Loucy (cell line): Measurements from ENCODE around the gene MED31.

Source experiments
- H2AFZ ChIP-seq: fragments of 200-600 bp; sonication (generic); 2 replicates; pipeline ENCODE4 v1.6.0; 2016; ENCODE audit warnings: antibody characterized with exemption, mild to moderate bottlenecking, low read length, moderate library complexity
- H3F3A ChIP-seq: fragments of 200-600 bp; 2 replicates; pipeline ENCODE4 v1.6.0; 2016; ENCODE audit warnings: antibody characterized with exemption, low read depth, mild to moderate bottlenecking
- H3K27me3 ChIP-seq: fragments of 200-600 bp; sonication (generic); 2 replicates; pipeline ENCODE4 v1.6.1; 2014; ENCODE audit warnings: low read length, mild to moderate bottlenecking; ENCODE audit not compliant: insufficient read depth, poor library complexity, severe bottlenecking
- H3K36me3 ChIP-seq: fragments of 200-600 bp; sonication (generic); 2 replicates; pipeline ENCODE4 v1.6.1; 2016; ENCODE audit warnings: low read length; ENCODE audit not compliant: insufficient read depth
- H3K4me1 ChIP-seq: fragments of 200-600 bp; sonication (generic); 2 replicates; pipeline ENCODE4 v1.5.1; 2014; ENCODE audit warnings: low read length, mild to moderate bottlenecking; ENCODE audit not compliant: insufficient read depth, poor library complexity, severe bottlenecking
- H3K4me2 ChIP-seq: fragments of 200-600 bp; sonication (generic); 2 replicates; pipeline ENCODE4 v1.6.0; 2014; ENCODE audit warnings: antibody characterized with exemption, low read length, low read depth, mild to moderate bottlenecking; ENCODE audit not compliant: poor library complexity, severe bottlenecking
- H3K4me3 ChIP-seq: fragments of 200-600 bp; sonication (generic); 2 replicates; pipeline ENCODE4 v1.5.1; 2014; ENCODE audit warnings: low read length, mild to moderate bottlenecking, mixed read lengths; ENCODE audit not compliant: poor library complexity, severe bottlenecking
- H3K79me2 ChIP-seq: fragments of 200-600 bp; sonication (generic); 2 replicates; pipeline ENCODE4 v1.6.1; 2014; ENCODE audit warnings: low read length; ENCODE audit not compliant: insufficient read depth
- H3K9ac ChIP-seq: fragments of 200-600 bp; sonication (generic); 2 replicates; pipeline ENCODE4 v1.6.0; 2014; ENCODE audit warnings: mild to moderate bottlenecking, low read depth, low read length, moderate library complexity; ENCODE audit not compliant: poor library complexity, severe bottlenecking
- H3K9me2 ChIP-seq: fragments of 200-600 bp; sonication (generic); replicated peaks from 2 replicates; pipeline ENCODE4 v1.6.1; 2016; ENCODE audit warnings: low read depth, low read length, mixed read lengths
- H3K9me3 ChIP-seq: fragments of 200-600 bp; sonication (generic); 2 replicates; pipeline ENCODE4 v1.6.1; 2014; ENCODE audit warnings: mild to moderate bottlenecking, antibody characterized with exemption, low read length, low read depth; ENCODE audit not compliant: insufficient read depth
- H4K20me1 ChIP-seq: fragments of 200-600 bp; sonication (generic); 2 replicates; pipeline ENCODE4 v1.6.0; 2014; ENCODE audit warnings: antibody characterized with exemption, low read length, mild to moderate bottlenecking; ENCODE audit not compliant: insufficient read depth, poor library complexity, severe bottlenecking
- CTCF ChIP-seq: fragments of 200-600 bp; sonication (generic); conservative IDR thresholded peaks from 2 replicates; pipeline ENCODE4 v1.5.1; 2014; ENCODE audit warnings: mild to moderate bottlenecking, antibody characterized with exemption, low read length
- EZH2phosphoT487 ChIP-seq: fragments of 200-600 bp; IDR thresholded peaks from 2 replicates; pipeline ENCODE4 v1.6.1; 2018; ENCODE audit warnings: antibody characterized with exemption, mild to moderate bottlenecking, moderate library complexity, borderline replicate concordance

Gene MED31

GRCh38 chr17:6651919-6652452, 581 bp upstream of the MED31 start:
- peaks cover 36% of the 10 kb centered on the region for H4K20me1 ChIP-seq
- no peaks in the 10 kb centered on the region for H3K27me3 ChIP-seq
- H3K4me2 ChIP-seq: peak overlapping the region; percentile 93
- no peak for TF ChIP-seq CTCF
- TF ChIP-seq EZH2phosphoT487: no peak
- H3K4me3 ChIP-seq: peak overlapping the region; percentile 99
- H3K9me2 ChIP-seq: no peaks in the 10 kb centered on the region
- peaks cover 19% of the 10 kb centered on the region for H3K4me1 ChIP-seq
- peak overlapping the region; percentile 80 for H3K9ac ChIP-seq
- no peaks in the 10 kb centered on the region for H3K9me3 ChIP-seq
- peaks cover 34% of the 10 kb centered on the region for H3K79me2 ChIP-seq
- H3K36me3 ChIP-seq: no peaks in the 10 kb centered on the region
- peak overlapping the region; percentile 23; the same call in 1 of the 2 replicates for H2AFZ ChIP-seq
- H3F3A ChIP-seq: peaks cover 9% of the 10 kb centered on the region

GRCh38 chr17:6648181-6648580, 3.2 kb downstream of the MED31 start:
- H3K9me3 ChIP-seq: no peaks in the 10 kb centered on the region
- H3K9ac ChIP-seq: no peak overlapping the region
- peak overlapping the region; percentile 15 for H3K4me3 ChIP-seq
- peaks cover 39% of the 10 kb centered on the region for H4K20me1 ChIP-seq
- TF ChIP-seq EZH2phosphoT487: no peak
- TF ChIP-seq CTCF: peak; percentile 68
- peaks cover 16% of the 10 kb centered on the region; the same call in 1 of the 2 replicates for H3K36me3 ChIP-seq
- H3K79me2 ChIP-seq: peaks cover 34% of the 10 kb centered on the region
- H3K4me1 ChIP-seq: peaks cover 19% of the 10 kb centered on the region
- no peaks in the 10 kb centered on the region for H3K27me3 ChIP-seq
- peak overlapping the region; percentile 60 for H3K4me2 ChIP-seq
- H3F3A ChIP-seq: peaks cover 4% of the 10 kb centered on the region
- H2AFZ ChIP-seq: no peak overlapping the region
- no peaks in the 10 kb centered on the region for H3K9me2 ChIP-seq

DNA sequence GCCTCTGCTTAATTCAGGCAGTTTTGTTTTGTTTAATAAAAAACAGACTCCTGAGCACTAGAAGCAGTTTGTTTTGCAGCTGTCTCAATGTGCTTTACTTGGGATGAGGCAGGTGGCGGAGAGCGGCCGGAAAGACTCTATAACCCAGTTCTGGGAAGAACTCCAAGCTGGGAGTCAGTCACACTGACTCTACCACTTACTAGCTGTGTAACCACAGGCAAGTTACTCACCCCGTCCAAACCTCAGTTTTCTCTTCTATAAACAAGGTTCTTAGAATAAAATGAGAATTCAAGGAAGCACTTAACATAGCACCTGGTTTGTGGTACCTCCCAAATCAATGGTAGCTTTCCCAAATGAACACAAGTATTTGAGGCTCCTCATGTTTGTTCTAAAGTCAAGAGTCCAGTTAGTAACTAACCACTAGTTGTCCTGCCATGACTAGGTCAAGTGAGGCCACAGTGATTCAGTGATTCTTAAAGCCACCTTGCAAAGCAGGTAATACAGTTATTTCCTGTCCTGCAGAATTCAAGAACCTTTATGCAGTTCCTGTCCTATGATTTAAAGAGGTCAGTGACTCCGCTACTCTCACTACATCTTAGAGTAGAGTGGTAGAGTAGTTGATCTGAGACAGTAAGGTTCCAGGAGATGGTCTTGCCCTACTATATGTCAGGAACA, 7.8 kb downstream of the MED31 start:
- Histone ChIP-seq H3K4me1 (peaks cover 31% of the 10 kb centered on the region), H3K9ac (peak overlapping the region; percentile 24), H3K4me3 (no peak overlapping the region), H3K27me3 (no peaks in the 10 kb centered on the region), H2AFZ (no peak overlapping the region), H3K36me3 (peaks cover 16% of the 10 kb centered on the region; the same call in 1 of the 2 replicates), H3K9me3 (no peaks in the 10 kb centered on the region), H3F3A (no peaks in the 10 kb centered on the region), H3K79me2 (peaks cover 54% of the 10 kb centered on the region), H3K9me2 (no peaks in the 10 kb centered on the region), H4K20me1 (peaks cover 34% of the 10 kb centered on the region), H3K4me2 (no peak overlapping the region)
- TF ChIP-seq EZH2phosphoT487 (no peak), CTCF (no peak)
